Mesendoderm (in vitro differentiated cells): ENCODE results near the gene PCDHB8.
"Not testable (repeated sequence)": the region's sequence is repeated elsewhere in the genome, so short reads cannot be mapped to it uniquely, and the experiment has no call there.

Experiments used
- DNase-seq: peaks from one replicate; pipeline ENCODE4 v3.0.0; 2013
- H2AK5ac ChIP-seq: 2 replicates; pipeline ENCODE4 v1.6.1; 2013; ENCODE audit warnings: low read length, inconsistent platforms
- H2BK120ac ChIP-seq: 2 replicates; pipeline ENCODE4 v1.6.1; 2013; ENCODE audit warnings: low read depth, mild to moderate bottlenecking, low read length, moderate library complexity, mixed read lengths
- H2BK15ac ChIP-seq: replicated peaks from 2 replicates; pipeline ENCODE4 v1.6.1; 2013; ENCODE audit warnings: low read depth, mild to moderate bottlenecking, moderate library complexity
- H2BK5ac ChIP-seq: 2 replicates; pipeline ENCODE4 v1.6.1; 2013; ENCODE audit warnings: low read length, inconsistent platforms
- H3K18ac ChIP-seq: 2 replicates; pipeline ENCODE4 v1.6.1; 2013; ENCODE audit warnings: mild to moderate bottlenecking, low read length, mixed read lengths
- H3K23ac ChIP-seq: one replicate; pipeline ENCODE4 v1.6.1; 2013; ENCODE audit warnings: low read length
- H3K27ac ChIP-seq: 2 replicates; pipeline ENCODE4 v1.5.1; 2013; ENCODE audit warnings: low read depth, mild to moderate bottlenecking, inconsistent platforms, low read length, moderate library complexity
- H3K27me3 ChIP-seq: 2 replicates; pipeline ENCODE4 v1.6.1; 2013; ENCODE audit warnings: low read length, control low read depth, mild to moderate bottlenecking, inconsistent platforms; ENCODE audit not compliant: insufficient read depth, poor library complexity
- H3K36me3 ChIP-seq: 2 replicates; pipeline ENCODE4 v1.6.1; 2013; ENCODE audit warnings: low read length, inconsistent platforms; ENCODE audit not compliant: control insufficient read depth, insufficient read depth
- H3K4ac ChIP-seq: one replicate; pipeline ENCODE4 v1.6.1; 2013; ENCODE audit warnings: low read depth, mild to moderate bottlenecking, low read length, moderate library complexity
- H3K4me1 ChIP-seq: 2 replicates; pipeline ENCODE4 v1.6.1; 2013; ENCODE audit warnings: low read depth, low read length, inconsistent platforms; ENCODE audit not compliant: control insufficient read depth
- H3K4me2 ChIP-seq: 2 replicates; pipeline ENCODE4 v1.6.1; 2013; ENCODE audit warnings: low read length
- H3K4me3 ChIP-seq: 2 replicates; pipeline ENCODE4 v1.5.1; 2013; ENCODE audit warnings: mild to moderate bottlenecking, low read length
- H3K56ac ChIP-seq: one replicate; pipeline ENCODE4 v1.6.1; 2013; ENCODE audit warnings: low read length
- H3K79me1 ChIP-seq: 2 replicates; pipeline ENCODE4 v1.6.1; 2013; ENCODE audit warnings: low read length, inconsistent platforms
- H3K79me2 ChIP-seq: 2 replicates; pipeline ENCODE4 v1.6.1; 2013; ENCODE audit warnings: mild to moderate bottlenecking, low read length; ENCODE audit not compliant: control insufficient read depth, insufficient read depth
- H3K9ac ChIP-seq: 2 replicates; pipeline ENCODE4 v1.6.1; 2013; ENCODE audit warnings: low read length, inconsistent platforms
- H4K5ac ChIP-seq: one replicate; pipeline ENCODE4 v1.6.1; 2013; ENCODE audit warnings: low read length
- H4K8ac ChIP-seq: one replicate; pipeline ENCODE4 v1.6.1; 2013; ENCODE audit warnings: low read depth, mild to moderate bottlenecking, control low read depth, low read length, moderate library complexity
- WGBS: extraction: QIAGEN DNeasy Blood & Tissue Kit; methylation state at CpG from one replicate; pipeline ENCODE4 v1.1.7; 2013; ENCODE audit warnings: low lambda C conversion rate, missing lambda C conversion rate; ENCODE audit not compliant: insufficient coverage; ENCODE audit errors: extremely low coverage; 5-methylcytosine and 5-hydroxymethylcytosine counted together

The PCDHB8 gene

GRCh38 chr5:141179371-141179770 is 1.8 kb downstream of the PCDHB8 start:
- not testable (repeated sequence) for H3K27ac ChIP-seq, H2BK15ac ChIP-seq, H3K27me3 ChIP-seq, H3K4me2 ChIP-seq, H2BK5ac ChIP-seq, H3K79me1 ChIP-seq, H2AK5ac ChIP-seq, H2BK120ac ChIP-seq, H3K36me3 ChIP-seq, DNase-seq, H3K18ac ChIP-seq, H4K5ac ChIP-seq, H3K9ac ChIP-seq, H3K79me2 ChIP-seq, H3K23ac ChIP-seq, H3K4me1 ChIP-seq, H4K8ac ChIP-seq, H3K4ac ChIP-seq, H3K4me3 ChIP-seq, H3K56ac ChIP-seq
- no CpG with 5 or more reads among the region's 39 CpGs for WGBS

GRCh38 chr5:141179876-141180275 is 2.3 kb downstream of the PCDHB8 start:
- not testable (repeated sequence) for H3K27ac ChIP-seq, H4K8ac ChIP-seq, H3K9ac ChIP-seq, H3K4me2 ChIP-seq, H3K27me3 ChIP-seq, H3K4me3 ChIP-seq, H3K18ac ChIP-seq, DNase-seq, H2AK5ac ChIP-seq, H3K36me3 ChIP-seq, H3K79me2 ChIP-seq, H2BK15ac ChIP-seq, H3K4ac ChIP-seq, H2BK120ac ChIP-seq, H4K5ac ChIP-seq, H3K4me1 ChIP-seq, H3K79me1 ChIP-seq, H3K56ac ChIP-seq, H2BK5ac ChIP-seq, H3K23ac ChIP-seq
- no CpG with 5 or more reads among the region's 32 CpGs for WGBS

GRCh38 chr5:141180313-141180712 is 2.7 kb downstream of the PCDHB8 start:
- Histone ChIP-seq H3K36me3 (no peaks in the 10 kb centered on the region), H3K4me2 (no peak overlapping the region), H2AK5ac (no peak overlapping the region), H3K4me3 (no peak overlapping the region), H3K56ac (no peak overlapping the region), H3K27ac (no peak overlapping the region), H4K5ac (no peak overlapping the region), H3K18ac (no peak overlapping the region), H2BK120ac (no peak overlapping the region), H3K27me3 (no peaks in the 10 kb centered on the region), H4K8ac (no peak overlapping the region), H3K23ac (no peak overlapping the region), H3K79me2 (no peaks in the 10 kb centered on the region), H2BK15ac (no peak overlapping the region), H3K4me1 (no peaks in the 10 kb centered on the region), H2BK5ac (no peak overlapping the region), H3K79me1 (no peaks in the 10 kb centered on the region), H3K9ac (no peak overlapping the region), H3K4ac (no peak overlapping the region)
- DNase-seq: no peak
- no CpG with 5 or more reads among the region's 1 CpG for WGBS

- H3K27ac ChIP-seq: no peak within 1 kb of the TSS
- H4K8ac ChIP-seq: no peak within 1 kb of the TSS
Measured at GRCh38 chr5:141182248-141182647, 4.7 kb downstream of the PCDHB8 start, which contains the start of gene PCDHB16. TSS of gene PCDHB16 (plus strand) at chr5:141182387. CDS start at chr5:141182560, 173 bp downstream.

GRCh38 chr5:141184117-141184855 is 6.7 kb downstream of the PCDHB8 start:
- H3K27ac ChIP-seq, H3K4me2 ChIP-seq, DNase-seq, H3K23ac ChIP-seq, H3K18ac ChIP-seq, H2BK15ac ChIP-seq, H4K8ac ChIP-seq, H2AK5ac ChIP-seq, H3K4me1 ChIP-seq, H2BK5ac ChIP-seq, H3K79me2 ChIP-seq, H2BK120ac ChIP-seq, H3K27me3 ChIP-seq, H4K5ac ChIP-seq, H3K9ac ChIP-seq, H3K4ac ChIP-seq, H3K4me3 ChIP-seq, H3K36me3 ChIP-seq, H3K56ac ChIP-seq, H3K79me1 ChIP-seq: not testable (repeated sequence)
- no CpG with 5 or more reads among the region's 69 CpGs for WGBS

More at GRCh38 chr5:141182248-141182647, 4.7 kb downstream of the PCDHB8 start, which contains the start of gene PCDHB16:
- Histone ChIP-seq H4K5ac (no peak within 1 kb of the TSS), H3K56ac (peak within 1 kb of the TSS; percentile 83), H2BK120ac (no peak within 1 kb of the TSS), H2BK15ac (no peak within 1 kb of the TSS), H3K4me3 (peak within 1 kb of the TSS; percentile 55), H3K4me2 (peak within 1 kb of the TSS; percentile 60), H3K79me2 (no peaks in the 10 kb centered on the region), H3K27me3 (no peaks in the 10 kb centered on the region), H3K4ac (no peak within 1 kb of the TSS), H2AK5ac (no peak within 1 kb of the TSS), H3K23ac (no peak within 1 kb of the TSS), H3K9ac (peak within 1 kb of the TSS; percentile 73), H3K4me1 (no peaks in the 10 kb centered on the region), H2BK5ac (no peak within 1 kb of the TSS), H3K36me3 (no peaks in the 10 kb centered on the region), H3K79me1 (no peaks in the 10 kb centered on the region), H3K18ac (peak within 1 kb of the TSS; percentile 6)
- DNase-seq: peak; percentile 87
- WGBS: no CpG with 5 or more reads among the region's 13 CpGs
